K562 (cell line): ENCODE measurements around the gene CRELD2. TPM values are rescaled to one million over a fixed set of nuclear protein-coding genes. Genes with fewer than 3 reads are reported as not detected.

Source experiments
- CHD4 ChIP-seq: fragments of 200-600 bp; sonication (generic); IDR thresholded peaks from 3 replicates; pipeline ENCODE4 v1.6.1; 2012; ENCODE audit warnings: low read depth, mild to moderate bottlenecking, mixed read lengths, low read length, inconsistent platforms; ENCODE audit not compliant: insufficient read depth, insufficient replicate concordance, poor library complexity, severe bottlenecking
- ELF4 ChIP-seq: fragments of 450-650 bp; formaldehyde crosslinking; IDR thresholded peaks from 2 replicates; pipeline ENCODE4 v1.4.0; 2022; ENCODE audit warnings: missing genetic modification characterization
- FOSL1 ChIP-seq: fragments of 200-800 bp; sonication (Bioruptor generic); conservative IDR thresholded peaks from 2 replicates; pipeline ENCODE4 v1.6.1; 2016; ENCODE audit warnings: missing genetic modification characterization, missing compliant biosample characterization
- GABPA ChIP-seq: fragments of 200-800 bp; sonication (Bioruptor generic); conservative IDR thresholded peaks from 2 replicates; pipeline ENCODE4 v1.6.1; 2016; ENCODE audit warnings: low read depth, missing genetic modification characterization, missing compliant biosample characterization
- HMGN3 ChIP-seq: IDR thresholded peaks from 2 replicates; pipeline ENCODE4 v1.6.1; 2011; ENCODE audit warnings: borderline replicate concordance, low read depth, mild to moderate bottlenecking, mixed read lengths, low read length; ENCODE audit not compliant: insufficient read length; ENCODE audit errors: extremely low read depth
- HNRNPL ChIP-seq: fragments of 200-400 bp; formaldehyde crosslinking; IDR thresholded peaks from 2 replicates; pipeline ENCODE4 v1.6.1; 2017; ENCODE audit warnings: low read depth, mild to moderate bottlenecking, low read length
- JUN ChIP-seq, 2 experiments: sonication (generic) in 1 of 2; formaldehyde crosslinking in 1 of 2; IDR thresholded peaks; 2 replicates each; pipeline versions ENCODE4 v1.6.1 to v1.8.0; 2012 to 2022; ENCODE audit warnings: borderline replicate concordance in 2 of 2, mild to moderate bottlenecking in 2 of 2, improper control_type of control experiment in 1 of 2, low read depth in 1 of 2, low read length in 1 of 2, missing genetic modification reagents in 1 of 2
- JUND ChIP-seq, 2 experiments: IDR thresholded peaks; 2 replicates in 1 of 2; 3 replicates in 1 of 2; pipeline ENCODE4 v1.6.1; 2011; ENCODE audit warnings: borderline replicate concordance in 2 of 2, low read depth in 2 of 2, low read length in 2 of 2, improper control_type of control experiment in 1 of 2, missing biosample characterization in 1 of 2, missing genetic modification characterization in 1 of 2, missing genetic modification reagents in 1 of 2
- MIER1 ChIP-seq: fragments of 450-650 bp; IDR thresholded peaks from 2 replicates; pipeline ENCODE4 v1.6.1; 2016; ENCODE audit warnings: antibody characterized with exemption, mild to moderate bottlenecking, low read depth
- NEUROD1 ChIP-seq: fragments of 150-350 bp; IDR thresholded peaks from 2 replicates; pipeline ENCODE4 v1.6.1; 2014; ENCODE audit warnings: borderline replicate concordance, low read length, low read depth; ENCODE audit not compliant: partially characterized antibody
- NFATC3 ChIP-seq: fragments of 450-650 bp; IDR thresholded peaks from 2 replicates; pipeline ENCODE4 v1.6.1; 2017; ENCODE audit warnings: mild to moderate bottlenecking
- NFE2L1 ChIP-seq: fragments of 450-650 bp; IDR thresholded peaks from 2 replicates; pipeline ENCODE4 v1.6.1; 2016; ENCODE audit warnings: missing genetic modification characterization, low read depth, mild to moderate bottlenecking, missing compliant biosample characterization, moderate library complexity, borderline replicate concordance
- NR2F6 ChIP-seq: fragments of 450-650 bp; formaldehyde crosslinking; IDR thresholded peaks from 2 replicates; pipeline ENCODE4 v1.4.0; 2020; ENCODE audit warnings: mild to moderate bottlenecking
- PHTF2 ChIP-seq: fragments of 250-450 bp; sonication (Bioruptor Pico); IDR thresholded peaks from 2 replicates; pipeline ENCODE4 v1.5.0; 2021; ENCODE audit warnings: mild to moderate bottlenecking
- SMARCC2 ChIP-seq: fragments of 450-650 bp; IDR thresholded peaks from 2 replicates; pipeline ENCODE4 v1.6.1; 2017; ENCODE audit warnings: antibody characterized with exemption, moderate library complexity, mild to moderate bottlenecking, low read depth
- ZBTB8A ChIP-seq: fragments of 450-650 bp; IDR thresholded peaks from 2 replicates; pipeline ENCODE4 v1.6.1; 2018; ENCODE audit warnings: mild to moderate bottlenecking, moderate library complexity; ENCODE audit not compliant: partially characterized antibody
- ZNF232 ChIP-seq: sonication (generic); formaldehyde crosslinking; IDR thresholded peaks from 2 replicates; pipeline ENCODE4 v1.8.0; 2022; ENCODE audit warnings: mild to moderate bottlenecking, missing genetic modification reagents
- polyA plus RNA-seq, 8 experiments: library from polyadenylated mRNA; depleted of rRNA in 4 of 8; stranded (reverse) in 5 of 8; unstranded in 3 of 8; fragments of >200 nt; fragmentation: Nextera tagmentation in 2 of 8; fragmentation: Illumina TruSeq in 1 of 8; extraction: Ambion mirVana in 2 of 8; extraction: Trizol in 1 of 8; gene quantifications; 2 replicates each; pipeline versions ENCODE4 v1.2.1 to v1.2.3, GENCODE V29; 2011 to 2014; ENCODE audit warnings: inconsistent platforms in 1 of 8, missing spikeins in 1 of 8
- total RNA-seq, 7 experiments: library from RNA; depleted of rRNA in 6 of 7; stranded (reverse); fragments of >200 nt in 6 of 7; fragmentation: Illumina TruSeq in 2 of 7; extraction: Trizol in 2 of 7; gene quantifications; 2 replicates each; pipeline versions ENCODE4 v1.2.1 to v1.2.3, GENCODE V29; 2011 to 2021; ENCODE audit warnings: low replicate concordance in 1 of 7
- TF ChIP-seq, protein P1 (sequence below): fragments of 450-650 bp; formaldehyde crosslinking; IDR thresholded peaks from 2 replicates; pipeline ENCODE4 v1.4.0; 2022; ENCODE audit warnings: mild to moderate bottlenecking, moderate library complexity
- TF ChIP-seq, protein P2 (sequence below): fragments of 450-650 bp; formaldehyde crosslinking; IDR thresholded peaks from 2 replicates; pipeline ENCODE4 v1.4.0; 2020; ENCODE audit warnings: mild to moderate bottlenecking, mixed read lengths

The CRELD2 gene
- total and polyA plus RNA-seq, 9 of the 15 experiments (the other 6 are each of a cell fraction or from before 2014, with no cell fraction given): 0.96 to 25.3 (median 8.8) TPM

DNA sequence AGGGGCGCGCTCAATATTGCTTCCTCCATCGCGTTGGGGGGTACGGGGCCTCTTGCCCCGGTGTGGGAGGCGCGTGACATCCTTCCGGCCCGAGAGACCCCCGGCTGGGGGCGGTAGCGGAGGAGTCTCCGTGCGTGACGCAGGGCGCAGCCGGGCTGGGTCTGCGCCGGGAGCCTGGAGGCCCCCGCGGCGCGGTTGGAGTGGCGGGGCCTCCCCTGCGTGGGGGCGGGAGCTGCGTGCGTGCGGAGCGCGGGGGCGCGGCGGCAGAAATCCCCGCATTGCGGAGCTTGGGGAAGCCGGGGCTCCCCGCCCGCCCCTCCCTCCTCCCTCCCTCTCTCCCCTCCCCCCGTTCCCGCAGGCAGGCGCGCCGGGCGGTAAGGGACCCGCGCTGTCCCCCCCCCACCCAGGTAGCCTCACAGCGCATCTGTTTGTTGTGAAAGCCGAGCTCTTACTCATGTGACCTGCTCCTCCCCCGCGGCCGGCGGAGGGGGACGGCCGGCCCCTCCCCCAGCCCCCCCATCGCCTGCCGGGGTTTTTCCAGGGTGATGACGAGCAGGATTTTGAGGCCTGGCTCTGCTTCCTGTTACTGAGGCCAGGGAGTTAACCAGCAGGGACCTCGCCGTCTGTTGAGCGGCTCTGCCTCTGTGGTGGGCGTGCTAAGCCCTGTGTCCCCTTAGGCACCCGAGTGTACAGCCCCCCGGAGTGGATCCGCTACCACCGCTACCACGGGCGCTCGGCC lies 43.7 kb downstream of the CRELD2 start (continued):
- peak; percentile 54 for TF ChIP-seq HMGN3
- no peak for TF ChIP-seq ELF4 (CRISPR knock-in tag)
- no peak for TF ChIP-seq PHTF2
- TF ChIP-seq GABPA (tag): peak; percentile 54; the same call in 1 of the 2 replicates
- TF ChIP-seq JUND (IDR thresholded peaks at IDR 0.05; ENCODE audit: borderline replicate concordance, low read depth, low read length): peak; percentile 44; the same call in 1 of the 2 replicates
- TF ChIP-seq JUND (tag; IDR thresholded peaks at IDR 0.05; ENCODE audit: borderline replicate concordance, low read depth, low read length): peak; percentile 43; the same call in 1 of the 3 replicates
- TF ChIP-seq ZNF232 (CRISPR knock-in tag): no peak
- no peak for TF ChIP-seq NEUROD1
- no peak for TF ChIP-seq MIER1
- no peak for TF ChIP-seq CHD4
- no peak for TF ChIP-seq JUN (IDR thresholded peaks at IDR 0.05; ENCODE audit: borderline replicate concordance, low read depth, low read length)
- TF ChIP-seq JUN (CRISPR knock-in tag; IDR thresholded peaks at IDR 0.05; ENCODE audit: borderline replicate concordance): no peak
- TF ChIP-seq NR2F6: no peak
- no peak for TF ChIP-seq NFATC3
- no peak for TF ChIP-seq NFE2L1 (tag)
- TF ChIP-seq, protein P1, sequence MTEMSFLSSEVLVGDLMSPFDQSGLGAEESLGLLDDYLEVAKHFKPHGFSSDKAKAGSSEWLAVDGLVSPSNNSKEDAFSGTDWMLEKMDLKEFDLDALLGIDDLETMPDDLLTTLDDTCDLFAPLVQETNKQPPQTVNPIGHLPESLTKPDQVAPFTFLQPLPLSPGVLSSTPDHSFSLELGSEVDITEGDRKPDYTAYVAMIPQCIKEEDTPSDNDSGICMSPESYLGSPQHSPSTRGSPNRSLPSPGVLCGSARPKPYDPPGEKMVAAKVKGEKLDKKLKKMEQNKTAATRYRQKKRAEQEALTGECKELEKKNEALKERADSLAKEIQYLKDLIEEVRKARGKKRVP (CRISPR knock-in tag): no peak
- TF ChIP-seq SMARCC2: no peak
- TF ChIP-seq FOSL1 (tag): peak; percentile 25; the same call in 1 of the 2 replicates
- TF ChIP-seq, protein P2, sequence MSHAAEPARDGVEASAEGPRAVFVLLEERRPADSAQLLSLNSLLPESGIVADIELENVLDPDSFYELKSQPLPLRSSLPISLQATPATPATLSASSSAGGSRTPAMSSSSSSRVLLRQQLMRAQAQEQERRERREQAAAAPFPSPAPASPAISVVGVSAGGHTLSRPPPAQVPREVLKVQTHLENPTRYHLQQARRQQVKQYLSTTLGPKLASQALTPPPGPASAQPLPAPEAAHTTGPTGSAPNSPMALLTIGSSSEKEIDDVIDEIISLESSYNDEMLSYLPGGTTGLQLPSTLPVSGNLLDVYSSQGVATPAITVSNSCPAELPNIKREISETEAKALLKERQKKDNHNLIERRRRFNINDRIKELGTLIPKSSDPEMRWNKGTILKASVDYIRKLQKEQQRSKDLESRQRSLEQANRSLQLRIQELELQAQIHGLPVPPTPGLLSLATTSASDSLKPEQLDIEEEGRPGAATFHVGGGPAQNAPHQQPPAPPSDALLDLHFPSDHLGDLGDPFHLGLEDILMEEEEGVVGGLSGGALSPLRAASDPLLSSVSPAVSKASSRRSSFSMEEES (CRISPR knock-in tag): no peak
- no peak for TF ChIP-seq HNRNPL
- no peak for TF ChIP-seq ZBTB8A
- TF ChIP-seq, all 486 proteins: peak for 44
